ENCODE results near the gene MAP3K7. TPM values are rescaled to one million over a fixed set of nuclear protein-coding genes. Genes with fewer than 3 reads are reported as not detected.

Gene MAP3K7
- total RNA-seq, 2 experiments from 2014 or later, result 22.5 to 24.6 TPM

DNA sequence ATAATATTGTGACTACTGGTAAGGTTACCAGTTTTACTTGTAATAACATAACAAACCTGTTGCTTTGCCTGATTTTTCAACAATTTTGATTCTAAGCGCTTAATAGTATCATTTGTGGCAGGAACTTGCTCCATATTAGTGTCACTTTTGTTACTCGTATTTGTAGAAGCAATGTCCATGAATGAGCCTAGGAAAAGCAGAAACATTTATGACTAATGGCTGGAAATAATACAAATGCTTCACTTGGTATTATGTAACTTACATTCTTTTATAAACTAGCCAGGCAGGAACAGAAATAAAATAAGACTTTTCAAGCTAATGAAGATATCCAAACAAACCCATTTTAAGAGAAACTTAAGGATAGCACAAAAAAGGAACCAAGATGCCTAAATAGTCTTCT is 38.9 kb downstream of the MAP3K7 start:
- no peaks in the 10 kb centered on the region for H3K9me3 Mint-ChIP-seq
- no peak overlapping the region for H3K4me3 Mint-ChIP-seq
- peaks cover 26% of the 10 kb centered on the region for H3K36me3 Mint-ChIP-seq
- H3K27me3 Mint-ChIP-seq, result no peaks in the 10 kb centered on the region
- H3K4me1 Mint-ChIP-seq, result peaks cover 2% of the 10 kb centered on the region
- H3K27ac Mint-ChIP-seq, result no peak overlapping the region
- DNase-seq, result no peak

- H3K9me3 Mint-ChIP-seq, result no peaks in the 10 kb centered on the region
- peaks cover 2% of the 10 kb centered on the region for H3K4me1 Mint-ChIP-seq
- no peak overlapping the region for H3K27ac Mint-ChIP-seq
- DNase-seq, result no peak
- peaks cover 30% of the 10 kb centered on the region for H3K36me3 Mint-ChIP-seq
- H3K27me3 Mint-ChIP-seq, result no peaks in the 10 kb centered on the region
- no peak overlapping the region for H3K4me3 Mint-ChIP-seq
These were observed 39.8 kb downstream of the MAP3K7 start for GRCh38 chr6:90547079-90547478.

DNA sequence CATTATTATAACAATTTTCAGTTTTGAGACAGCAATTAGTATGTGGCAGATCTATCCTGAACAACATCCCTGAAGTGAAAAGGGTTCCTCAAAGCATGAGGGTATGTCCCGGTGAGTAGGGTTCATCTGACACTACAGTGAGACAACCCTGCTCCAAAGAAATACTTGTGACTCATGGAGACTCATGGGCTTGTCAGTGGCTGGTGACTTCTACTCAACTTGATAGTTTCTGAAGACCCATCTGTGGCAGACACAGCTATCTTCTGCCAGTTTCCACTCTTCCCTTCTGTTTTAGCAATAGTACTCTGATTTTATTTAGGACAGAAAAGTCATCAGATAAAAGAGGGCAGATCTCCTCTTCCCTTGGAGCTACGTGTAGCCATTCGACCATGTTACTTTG is 41.4 kb downstream of the MAP3K7 start:
- Mint-ChIP-seq H3K27ac (no peak overlapping the region), H3K9me3 (no peaks in the 10 kb centered on the region), H3K4me1 (no peaks in the 10 kb centered on the region), H3K36me3 (peaks cover 30% of the 10 kb centered on the region), H3K27me3 (no peaks in the 10 kb centered on the region), H3K4me3 (no peak overlapping the region)
- DNase-seq, result no peak

GRCh38 chr6:90544741-90545140 is 42.1 kb downstream of the MAP3K7 start:
- Mint-ChIP-seq H3K4me3 (no peak overlapping the region), H3K27ac (no peak overlapping the region), H3K4me1 (no peaks in the 10 kb centered on the region), H3K9me3 (no peaks in the 10 kb centered on the region), H3K36me3 (peaks cover 30% of the 10 kb centered on the region), H3K27me3 (no peaks in the 10 kb centered on the region)
- DNase-seq, result no peak

DNA sequence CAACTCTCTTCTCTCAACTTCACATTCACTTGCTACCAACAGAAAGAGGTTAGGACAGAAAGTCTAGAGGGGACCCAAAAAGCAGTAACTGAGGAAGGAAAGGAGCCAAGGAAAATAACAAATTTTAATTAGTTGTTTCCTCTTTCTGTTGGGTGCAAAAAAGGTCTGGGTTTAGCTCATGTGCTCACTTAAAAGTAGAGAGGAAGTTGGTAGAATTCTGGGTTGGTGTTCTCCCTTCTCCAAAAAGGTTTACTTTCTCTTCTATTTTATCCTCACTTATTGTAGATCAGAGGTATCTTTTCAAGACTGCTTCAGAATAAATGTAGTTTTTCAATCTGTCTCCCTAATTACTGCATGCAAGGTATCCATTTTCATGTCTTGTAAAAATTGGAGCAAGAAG is 42.8 kb downstream of the MAP3K7 start:
- Mint-ChIP-seq H3K4me3 (no peak overlapping the region), H3K27ac (no peak overlapping the region), H3K9me3 (no peaks in the 10 kb centered on the region), H3K27me3 (no peaks in the 10 kb centered on the region), H3K4me1 (no peaks in the 10 kb centered on the region), H3K36me3 (peaks cover 28% of the 10 kb centered on the region)
- no peak for DNase-seq

DNA sequence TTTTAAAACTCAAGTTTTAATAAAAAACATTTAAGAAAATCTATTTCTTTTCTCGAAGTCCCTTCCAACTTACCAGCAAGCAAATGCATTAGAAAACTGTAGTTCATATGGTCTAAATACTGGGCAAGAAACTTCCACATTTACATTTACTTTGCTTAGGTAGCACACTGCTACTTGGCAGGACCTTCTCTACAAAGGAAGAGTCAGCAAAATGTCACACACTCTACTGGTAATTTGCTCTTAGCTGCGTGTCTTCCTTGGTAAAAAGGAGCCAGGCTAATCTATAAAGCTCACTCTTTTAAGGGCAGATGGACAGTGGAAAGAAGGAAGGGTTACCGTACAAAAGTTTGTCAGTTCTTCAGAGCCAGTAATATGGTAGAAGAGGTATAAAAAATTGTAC is 45.7 kb downstream of the MAP3K7 start:
- Mint-ChIP-seq H3K27me3 (no peaks in the 10 kb centered on the region), H3K27ac (no peak overlapping the region), H3K9me3 (no peaks in the 10 kb centered on the region), H3K4me1 (peaks cover 2% of the 10 kb centered on the region), H3K36me3 (peaks cover 23% of the 10 kb centered on the region), H3K4me3 (no peak overlapping the region)
- no peak for DNase-seq

GRCh38 chr6:90538278-90539046 is 48.4 kb downstream of the MAP3K7 start:
- peaks cover 17% of the 10 kb centered on the region for H3K36me3 Mint-ChIP-seq
- H3K27ac Mint-ChIP-seq, result no peak overlapping the region
- no peak for DNase-seq
- H3K9me3 Mint-ChIP-seq, result no peaks in the 10 kb centered on the region
- no peak overlapping the region for H3K4me3 Mint-ChIP-seq
- no peaks in the 10 kb centered on the region for H3K27me3 Mint-ChIP-seq
- H3K4me1 Mint-ChIP-seq, result peaks cover 8% of the 10 kb centered on the region

GRCh38 chr6:90537723-90538258 is 49.1 kb downstream of the MAP3K7 start:
- no peak for DNase-seq
- Mint-ChIP-seq H3K4me1 (peaks cover 8% of the 10 kb centered on the region), H3K9me3 (no peaks in the 10 kb centered on the region), H3K36me3 (peaks cover 19% of the 10 kb centered on the region), H3K4me3 (no peak overlapping the region), H3K27me3 (no peaks in the 10 kb centered on the region), H3K27ac (no peak overlapping the region)

DNA sequence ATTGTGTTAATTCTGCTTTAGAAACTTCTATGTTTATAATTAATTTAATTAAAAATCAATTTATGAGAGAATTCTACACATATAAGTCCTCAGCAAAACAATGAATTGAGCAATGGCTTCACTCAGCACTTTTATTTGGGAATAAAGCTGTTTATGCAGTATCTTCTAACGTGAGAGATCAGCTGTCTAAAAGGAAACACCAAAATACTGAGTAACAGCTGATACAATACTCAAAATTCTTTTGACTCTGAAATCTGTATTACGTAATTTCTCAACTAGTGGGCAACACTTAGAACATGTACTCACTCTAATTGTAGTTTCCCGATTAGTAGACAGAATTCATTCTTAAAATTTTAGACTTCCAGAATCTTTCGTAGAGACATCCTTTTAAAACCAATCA is 49.8 kb downstream of the MAP3K7 start:
- H3K9me3 Mint-ChIP-seq, result no peaks in the 10 kb centered on the region

DNA sequence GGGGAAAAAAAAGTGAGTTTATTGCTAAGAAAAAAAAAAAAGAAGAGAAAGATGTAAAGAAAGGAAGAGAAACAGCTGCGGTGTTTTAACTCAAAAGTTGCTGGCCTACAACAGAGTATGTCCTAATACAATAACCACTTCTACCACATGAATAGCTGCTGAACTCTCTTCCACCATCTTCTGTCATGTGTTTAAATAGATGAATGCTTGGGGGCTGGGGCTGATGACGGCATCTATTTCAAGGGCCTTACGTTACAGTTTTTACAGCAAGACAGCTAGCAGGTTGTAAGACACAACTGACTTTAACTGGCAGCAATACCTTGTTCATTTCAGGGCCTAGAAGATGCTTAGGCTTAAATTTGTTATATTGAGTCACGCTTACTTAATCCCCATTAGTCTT is 50.4 kb downstream of the MAP3K7 start:
- no peak overlapping the region for H3K4me3 Mint-ChIP-seq
- peaks cover 8% of the 10 kb centered on the region for H3K4me1 Mint-ChIP-seq
- peaks cover 16% of the 10 kb centered on the region for H3K36me3 Mint-ChIP-seq
- no peak for DNase-seq
- no peaks in the 10 kb centered on the region for H3K9me3 Mint-ChIP-seq
- H3K27ac Mint-ChIP-seq, result no peak overlapping the region
- no peaks in the 10 kb centered on the region for H3K27me3 Mint-ChIP-seq

More for the DNA sequence above, 49.8 kb downstream of the MAP3K7 start:
- Mint-ChIP-seq H3K4me3 (no peak overlapping the region), H3K27ac (no peak overlapping the region), H3K36me3 (peaks cover 16% of the 10 kb centered on the region), H3K27me3 (no peaks in the 10 kb centered on the region), H3K4me1 (peaks cover 8% of the 10 kb centered on the region)
- DNase-seq, result no peak

GRCh38 chr6:90534337-90535025 is 52.4 kb downstream of the MAP3K7 start:
- no peak overlapping the region for H3K4me3 Mint-ChIP-seq
- H3K36me3 Mint-ChIP-seq, result peaks cover 16% of the 10 kb centered on the region
- H3K27me3 Mint-ChIP-seq, result no peaks in the 10 kb centered on the region
- no peak for DNase-seq
- no peaks in the 10 kb centered on the region for H3K9me3 Mint-ChIP-seq
- no peak overlapping the region for H3K27ac Mint-ChIP-seq
- H3K4me1 Mint-ChIP-seq, result peaks cover 10% of the 10 kb centered on the region

DNA sequence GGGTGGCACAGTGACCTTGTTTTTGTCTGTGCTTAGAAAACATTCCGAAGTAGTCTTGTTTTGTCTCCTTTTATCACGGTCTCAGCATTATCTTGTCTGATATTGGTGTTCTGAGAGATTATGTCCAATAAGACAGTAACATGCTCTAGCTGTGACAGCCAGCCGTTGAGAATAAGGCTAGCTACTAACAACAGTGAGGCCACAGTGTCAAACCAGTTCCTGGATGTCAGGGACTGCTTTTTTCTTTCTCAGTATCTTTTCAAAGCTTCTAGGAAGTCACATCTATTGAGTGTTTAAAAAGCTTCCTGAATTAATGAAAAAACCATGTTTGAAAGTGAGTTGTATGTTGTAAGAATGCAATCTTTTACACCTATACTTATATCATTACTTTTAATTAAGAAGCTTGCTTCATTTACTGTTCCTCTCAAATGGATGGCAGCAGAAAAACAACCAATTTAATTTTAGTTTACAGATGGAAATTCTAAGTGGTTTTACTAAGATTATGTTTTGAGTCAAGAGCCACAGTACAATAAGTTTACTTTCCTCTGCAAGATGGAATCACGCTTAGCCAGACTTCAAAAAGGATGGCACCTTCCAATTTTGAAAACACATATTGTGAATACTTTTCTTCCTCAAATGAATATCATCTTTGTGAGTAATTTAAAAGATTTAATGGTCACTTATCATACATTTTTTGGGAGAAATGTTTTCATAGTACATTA is 53.1 kb downstream of the MAP3K7 start:
- no peak overlapping the region for H3K4me3 Mint-ChIP-seq
- H3K9me3 Mint-ChIP-seq, result no peaks in the 10 kb centered on the region
- peaks cover 16% of the 10 kb centered on the region for H3K36me3 Mint-ChIP-seq
- H3K27ac Mint-ChIP-seq, result peak overlapping the region; percentile 11
- H3K27me3 Mint-ChIP-seq, result no peaks in the 10 kb centered on the region
- peaks cover 10% of the 10 kb centered on the region for H3K4me1 Mint-ChIP-seq
- DNase-seq, result no peak

- Mint-ChIP-seq H3K4me3 (no peak overlapping the region), H3K27me3 (no peaks in the 10 kb centered on the region), H3K36me3 (peaks cover 13% of the 10 kb centered on the region), H3K9me3 (no peaks in the 10 kb centered on the region), H3K27ac (no peak overlapping the region), H3K4me1 (peaks cover 8% of the 10 kb centered on the region)
- DNase-seq, result no peak
These were observed 56.0 kb downstream of the MAP3K7 start for GRCh38 chr6:90530882-90531281.

DNA sequence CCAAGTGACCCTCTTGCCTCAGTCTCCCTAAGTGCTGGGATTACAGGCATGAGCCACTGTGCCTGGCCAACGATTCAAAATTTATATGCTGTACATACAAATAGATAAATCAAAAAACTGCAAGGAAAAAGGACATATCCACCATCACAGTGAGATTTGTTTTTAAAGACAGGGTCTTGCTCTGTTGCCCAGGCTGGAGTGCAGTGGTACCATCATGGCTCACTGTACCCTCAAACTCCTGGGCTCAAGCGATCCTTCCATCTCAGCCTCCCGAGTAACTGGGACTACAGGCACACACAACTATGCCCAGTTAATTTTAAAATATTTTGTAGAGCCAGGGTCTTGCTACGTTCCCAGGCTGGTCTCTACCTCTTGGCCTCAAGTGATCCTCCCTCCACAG is 61.5 kb downstream of the MAP3K7 start:
- H3K27me3 Mint-ChIP-seq, result no peaks in the 10 kb centered on the region
- no peaks in the 10 kb centered on the region for H3K4me1 Mint-ChIP-seq
- DNase-seq, result no peak
- H3K9me3 Mint-ChIP-seq, result no peaks in the 10 kb centered on the region
- peaks cover 14% of the 10 kb centered on the region for H3K36me3 Mint-ChIP-seq
- H3K4me3 Mint-ChIP-seq, result no peak overlapping the region
- H3K27ac Mint-ChIP-seq, result no peak overlapping the region

DNA sequence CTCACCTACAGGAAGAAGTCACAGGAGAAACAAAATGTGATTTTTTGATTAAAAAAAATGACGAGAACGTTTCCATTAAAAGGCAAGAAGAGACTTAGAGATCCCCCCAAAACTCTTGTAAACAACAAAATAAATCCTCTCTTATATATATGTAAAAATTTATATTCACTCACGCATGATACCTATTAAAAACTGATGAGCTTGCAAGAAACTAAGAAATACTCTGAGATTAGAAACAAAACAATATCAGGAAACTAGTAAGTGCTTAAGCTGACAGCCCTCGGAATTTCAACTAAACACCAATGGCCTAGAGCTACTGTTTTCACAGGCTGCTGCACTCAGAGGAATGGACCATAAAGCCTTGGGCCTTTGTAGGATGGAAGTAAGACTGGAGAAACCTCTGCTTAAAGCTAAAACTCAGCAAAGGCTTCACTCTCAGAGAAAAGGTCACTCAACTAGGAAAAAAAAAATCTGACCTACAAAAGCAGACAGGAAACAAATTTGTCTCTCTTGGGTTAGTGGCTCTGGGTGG is 63.0 kb downstream of the MAP3K7 start:
- H3K4me1 Mint-ChIP-seq, result no peaks in the 10 kb centered on the region
- no peak overlapping the region for H3K27ac Mint-ChIP-seq
- peaks cover 18% of the 10 kb centered on the region for H3K36me3 Mint-ChIP-seq
- H3K9me3 Mint-ChIP-seq, result no peaks in the 10 kb centered on the region
- H3K4me3 Mint-ChIP-seq, result no peak overlapping the region
- H3K27me3 Mint-ChIP-seq, result no peaks in the 10 kb centered on the region
- DNase-seq, result no peak
